Articular chondrocyte of knee joint (primary cell): ENCODE results near the gene SPATA31D3. TPM values are rescaled to one million over a fixed set of nuclear protein-coding genes. Genes with fewer than 3 reads are reported as not detected.

Experiments
- total RNA-seq: library from RNA; depleted of rRNA; stranded (reverse); fragments of >200 nt; gene quantifications from 2 replicates; pipeline ENCODE4 v1.2.3, GENCODE V29; 2012

The SPATA31D3 gene
- total RNA-seq: not detected in 2 replicates

DNA sequence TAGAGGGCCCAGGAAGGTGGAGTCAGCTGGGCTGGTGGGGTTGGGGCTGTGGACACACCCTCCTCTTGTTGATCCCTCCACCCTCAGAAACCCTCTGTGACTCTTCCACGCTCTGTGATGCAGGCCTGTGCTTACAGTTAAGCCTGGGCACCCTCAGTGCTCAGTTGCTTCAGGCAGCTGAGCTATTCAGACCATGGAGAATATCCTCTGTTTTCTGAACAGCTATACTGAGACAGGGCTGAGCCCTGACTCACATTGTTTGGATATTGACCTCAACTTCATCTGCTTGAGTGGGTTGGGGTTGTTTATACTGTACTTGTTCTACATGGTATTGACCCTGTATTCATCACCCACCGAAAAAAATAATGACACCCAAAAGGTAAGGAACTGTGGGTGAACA is at the start of gene SPATA31D3:
TSS of gene SPATA31D3 (plus strand) at position 108 of the 400 bp plus-strand sequence. CDS start at position 194, 86 bp downstream.

DNA sequence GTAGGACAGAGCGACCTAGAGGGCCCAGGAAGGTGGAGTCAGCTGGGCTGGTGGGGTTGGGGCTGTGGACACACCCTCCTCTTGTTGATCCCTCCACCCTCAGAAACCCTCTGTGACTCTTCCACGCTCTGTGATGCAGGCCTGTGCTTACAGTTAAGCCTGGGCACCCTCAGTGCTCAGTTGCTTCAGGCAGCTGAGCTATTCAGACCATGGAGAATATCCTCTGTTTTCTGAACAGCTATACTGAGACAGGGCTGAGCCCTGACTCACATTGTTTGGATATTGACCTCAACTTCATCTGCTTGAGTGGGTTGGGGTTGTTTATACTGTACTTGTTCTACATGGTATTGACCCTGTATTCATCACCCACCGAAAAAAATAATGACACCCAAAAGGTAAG is 15.0 kb upstream of the SPATA31D3 start, which contains the start of gene SPATA31D4:
TSS of gene SPATA31D4 (plus strand) at position 124 of the 400 bp plus-strand sequence. CDS start at position 210, 86 bp downstream.

DNA sequence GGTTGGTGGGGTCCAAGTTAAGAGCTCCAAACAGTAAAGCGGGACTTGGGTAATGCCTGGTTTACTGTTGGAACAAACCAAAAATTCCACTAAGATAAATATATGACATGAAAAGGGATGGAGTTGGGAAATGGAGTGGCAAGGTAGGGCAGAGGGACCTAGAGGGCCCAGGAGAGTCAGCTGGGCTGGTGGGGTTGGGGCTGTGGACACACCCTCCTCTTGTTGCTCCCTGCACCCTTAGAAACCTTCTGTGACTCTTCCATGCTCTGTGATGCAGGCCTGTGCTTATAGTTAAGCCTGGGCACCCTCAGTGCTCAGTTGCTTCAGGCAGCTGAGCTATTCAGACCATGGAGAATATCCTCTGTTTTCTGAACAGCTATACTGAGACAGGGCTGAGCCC is 45.2 kb downstream of the SPATA31D3 start, which contains the start of gene SPATA31D1:
TSS of gene SPATA31D1 (plus strand) at position 301 of the 400 bp plus-strand sequence. CDS start at position 348, 47 bp downstream.

Other genes starting within 250 kb of the SPATA31D3 start
- not detected in 2 replicates for gene SPATA31D4, start 15.1 kb upstream of the SPATA31D3 start, total RNA-seq
- not detected in 2 replicates for gene SPATA31D1, start 45.3 kb downstream of the SPATA31D3 start, total RNA-seq